KOPT-K1 (cell line): ENCODE results near the gene CCNL2.
A peak's percentile ranks its signal among the peaks of the same experiment; 100 is the strongest.
"Not testable (repeated sequence)": the region's sequence is repeated elsewhere in the genome, so short reads cannot be mapped to it uniquely, and the experiment has no call there.

Experiments
- H3K27ac ChIP-seq: fragments of 200-600 bp; sonication (generic); 2 replicates; pipeline ENCODE4 v1.5.1; 2016; ENCODE audit warnings: antibody characterized with exemption, mild to moderate bottlenecking, low read depth, low read length; ENCODE audit not compliant: poor library complexity, severe bottlenecking
- H3K36me3 ChIP-seq: fragments of 200-600 bp; sonication (generic); 2 replicates; pipeline ENCODE4 v1.5.1; 2017; ENCODE audit warnings: antibody characterized with exemption, mild to moderate bottlenecking, low read length, moderate library complexity; ENCODE audit not compliant: insufficient read depth
- H3K9me3 ChIP-seq: fragments of 200-600 bp; sonication (generic); 2 replicates; pipeline ENCODE4 v1.5.1; 2017; ENCODE audit warnings: antibody characterized with exemption, low read length, mild to moderate bottlenecking; ENCODE audit not compliant: insufficient read depth, poor library complexity, severe bottlenecking

The CCNL2 gene

DNA sequence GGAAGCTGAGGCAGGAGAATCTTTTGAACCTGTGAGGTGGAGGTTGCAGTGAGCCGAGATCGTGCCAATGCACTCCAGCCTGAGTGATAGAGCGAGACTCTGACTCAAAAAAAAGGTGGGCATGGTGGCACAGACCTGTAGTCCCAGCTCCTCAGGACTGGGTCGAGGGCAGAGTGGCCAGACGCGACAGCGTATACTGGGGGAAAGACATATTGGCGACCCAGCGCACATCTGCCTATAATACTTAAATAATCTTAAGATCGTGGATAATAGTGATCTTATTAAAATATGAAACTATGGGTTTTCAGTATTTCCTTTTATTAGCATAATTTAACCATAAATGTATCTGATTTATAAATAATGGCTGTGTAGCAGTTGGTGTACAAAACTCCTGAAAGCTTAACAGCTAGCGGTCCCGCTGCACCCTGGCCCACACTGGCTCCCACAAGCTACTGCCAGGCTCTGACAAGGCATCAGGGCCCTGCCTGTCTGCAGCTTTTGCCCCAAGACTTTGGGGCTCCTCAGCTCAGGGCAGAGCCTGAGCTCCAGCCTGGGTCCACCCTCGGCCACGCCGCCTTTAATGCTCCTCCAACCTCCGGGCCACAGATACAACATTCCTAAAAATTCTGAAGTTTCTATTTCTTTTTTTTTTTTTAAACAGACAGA, 21.5 kb downstream of the CCNL2 start:
- H3K9me3 ChIP-seq: no peaks in the 10 kb centered on the region
- no peak overlapping the region for H3K27ac ChIP-seq
- peaks cover 28% of the 10 kb centered on the region; the same call in 1 of the 2 replicates for H3K36me3 ChIP-seq

GRCh38 chr1:1376551-1377226, 22.4 kb downstream of the CCNL2 start:
- Histone ChIP-seq H3K9me3 (no peaks in the 10 kb centered on the region), H3K27ac (peak overlapping the region; percentile 83), H3K36me3 (peaks cover 30% of the 10 kb centered on the region; the same call in 1 of the 2 replicates)

- peak within 1 kb of the TSS; percentile 83 for H3K27ac ChIP-seq
- H3K9me3 ChIP-seq: no peaks in the 10 kb centered on the region
- H3K36me3 ChIP-seq: peaks cover 14% of the 10 kb centered on the region; the same call in 1 of the 2 replicates
Measured at GRCh38 chr1:1374929-1375662, 24.0 kb downstream of the CCNL2 start, which contains the start of gene AURKAIP1. Gene AURKAIP1 (minus strand): TSS chr1:1375207. CDS start chr1:1374756, 451 bp downstream.

DNA sequence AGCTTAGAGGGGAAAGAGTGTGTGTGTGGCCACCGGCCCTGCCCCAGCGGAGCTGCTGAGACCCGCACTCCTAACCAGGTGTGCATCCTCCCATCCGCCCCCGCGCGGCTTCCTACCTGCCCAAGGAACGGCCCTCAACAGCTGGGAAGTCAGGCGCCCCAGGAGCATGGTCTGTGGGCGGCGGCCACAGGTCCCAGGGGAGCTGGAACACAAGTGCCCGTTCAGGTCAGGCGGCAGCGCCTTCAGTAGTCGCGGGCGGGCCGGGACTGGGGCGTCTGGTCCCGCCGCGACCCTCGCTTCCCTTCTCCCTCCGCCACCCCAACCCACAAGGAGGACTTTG, 24.6 kb downstream of the CCNL2 start:
- Histone ChIP-seq H3K27ac (peak overlapping the region; percentile 83), H3K9me3 (no peaks in the 10 kb centered on the region), H3K36me3 (peaks cover 14% of the 10 kb centered on the region; the same call in 1 of the 2 replicates)

- Histone ChIP-seq H3K36me3 (peaks cover 14% of the 10 kb centered on the region; the same call in 1 of the 2 replicates), H3K27ac (peak overlapping the region; percentile 83), H3K9me3 (no peaks in the 10 kb centered on the region)
Measured at GRCh38 chr1:1373815-1374588, 25.1 kb downstream of the CCNL2 start.

GRCh38 chr1:1373051-1373814, 25.9 kb downstream of the CCNL2 start:
- peaks cover 14% of the 10 kb centered on the region; the same call in 1 of the 2 replicates for H3K36me3 ChIP-seq
- H3K27ac ChIP-seq: no peak overlapping the region
- H3K9me3 ChIP-seq: no peaks in the 10 kb centered on the region

DNA sequence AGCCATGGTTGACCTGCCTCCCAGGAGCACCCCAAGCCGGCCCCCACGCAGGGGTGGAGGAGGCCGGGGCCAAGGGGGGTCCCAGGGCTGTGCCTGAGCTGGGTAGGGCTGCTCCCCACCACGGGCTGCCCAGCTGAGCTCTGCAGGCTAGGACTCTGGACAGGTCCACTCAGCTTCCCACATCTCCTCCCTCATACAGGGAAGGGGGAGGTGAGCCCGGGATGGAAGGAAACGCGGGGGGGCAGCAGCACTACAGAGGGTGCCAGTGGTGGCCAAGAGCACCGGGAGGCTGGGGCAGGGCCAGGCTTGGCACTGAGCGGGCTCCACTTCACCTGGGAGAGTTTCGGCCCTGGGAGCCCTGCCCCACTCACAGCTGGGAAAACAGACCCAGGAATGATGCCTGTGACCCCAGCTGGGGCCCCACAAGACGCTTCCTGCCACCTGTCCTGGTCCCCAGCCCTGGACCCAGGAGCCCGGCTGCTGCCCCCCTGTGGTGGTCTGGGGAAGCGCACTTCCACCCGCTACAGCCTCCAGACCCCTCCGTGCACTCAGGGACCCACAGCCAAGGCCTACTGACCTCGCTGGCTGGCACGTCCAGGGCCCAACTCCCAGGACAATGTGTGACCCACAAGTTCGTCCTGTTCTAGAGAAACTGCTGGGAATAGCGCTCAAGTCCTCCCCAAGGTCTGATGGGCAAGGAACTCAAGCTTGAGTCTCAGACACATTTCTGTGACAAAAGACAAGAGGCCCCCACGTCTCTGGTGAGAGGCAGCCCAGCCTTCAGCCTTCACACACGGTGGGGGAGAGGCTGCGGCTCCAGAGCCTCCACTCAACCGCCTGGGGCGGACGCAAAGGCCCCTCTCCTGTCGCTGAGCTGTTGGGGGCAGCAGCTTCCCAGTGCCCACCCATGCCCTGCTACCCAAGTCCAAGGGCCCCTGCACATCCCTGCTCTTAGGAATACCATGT, 27.1 kb downstream of the CCNL2 start:
- Histone ChIP-seq H3K9me3 (peaks cover 4% of the 10 kb centered on the region), H3K36me3 (peaks cover 14% of the 10 kb centered on the region; the same call in 1 of the 2 replicates), H3K27ac (peak overlapping the region; percentile 12)

- Histone ChIP-seq H3K9me3 (peaks cover 11% of the 10 kb centered on the region), H3K27ac (peak overlapping the region; percentile 12), H3K36me3 (peaks cover 14% of the 10 kb centered on the region; the same call in 1 of the 2 replicates)
Measured at GRCh38 chr1:1371364-1371745, 27.8 kb downstream of the CCNL2 start.

DNA sequence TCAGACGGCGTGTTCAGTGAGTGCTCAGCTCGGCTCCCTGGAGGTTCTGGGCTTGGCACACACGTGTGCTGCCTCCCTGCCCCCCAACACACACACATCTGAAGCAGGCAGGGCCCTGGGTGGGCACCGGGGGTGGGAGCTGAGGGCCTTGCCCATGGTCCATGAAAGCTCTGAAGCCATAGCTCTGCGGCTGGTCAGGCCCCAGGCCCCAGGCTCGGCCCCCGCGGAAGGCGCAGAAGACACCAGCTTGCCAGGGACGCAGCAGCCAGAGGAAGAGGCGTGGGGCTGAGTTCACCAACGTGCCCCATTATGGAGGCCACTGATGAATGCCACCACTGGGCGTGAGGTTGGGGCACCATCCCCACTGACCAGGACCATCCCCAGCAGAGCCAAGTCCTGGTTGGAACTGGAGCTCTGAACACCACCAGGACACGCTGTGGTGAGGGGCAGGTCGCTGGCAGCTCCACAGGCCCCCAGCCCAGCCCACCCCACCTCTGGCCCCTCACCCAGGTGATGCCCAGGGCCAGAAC, 28.3 kb downstream of the CCNL2 start:
- Histone ChIP-seq H3K36me3 (peaks cover 14% of the 10 kb centered on the region; the same call in 1 of the 2 replicates), H3K27ac (no peak overlapping the region), H3K9me3 (peaks cover 16% of the 10 kb centered on the region)

DNA sequence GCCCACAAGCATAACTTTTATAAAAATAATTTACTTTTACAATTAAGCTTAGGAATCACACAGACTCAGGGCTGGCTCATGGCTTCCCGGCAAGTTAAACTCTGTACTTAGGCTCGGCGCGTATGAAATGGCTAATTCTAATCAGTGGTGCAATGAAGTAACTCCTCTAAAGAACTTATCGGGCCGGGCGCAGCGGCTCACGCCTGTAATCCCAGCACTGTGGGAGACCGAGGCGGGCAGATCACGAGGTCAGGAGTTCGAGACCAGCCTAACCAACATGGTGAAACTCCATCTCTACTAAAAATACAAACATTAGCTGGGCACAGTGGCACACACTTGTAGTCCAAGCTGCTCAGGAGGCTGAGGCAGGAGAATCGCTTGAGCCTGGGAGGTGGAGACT, 29.0 kb downstream of the CCNL2 start:
- not testable (repeated sequence) for H3K27ac ChIP-seq
- Histone ChIP-seq H3K9me3 (peaks cover 17% of the 10 kb centered on the region), H3K36me3 (peaks cover 14% of the 10 kb centered on the region; the same call in 1 of the 2 replicates)

- Histone ChIP-seq H3K27ac (no peak overlapping the region), H3K9me3 (peaks cover 17% of the 10 kb centered on the region), H3K36me3 (peaks cover under 1% of the 10 kb centered on the region; the same call in 1 of the 2 replicates)
Measured at GRCh38 chr1:1367315-1367714, 31.8 kb downstream of the CCNL2 start.

GRCh38 chr1:1366699-1367066, 32.5 kb downstream of the CCNL2 start:
- peaks cover 17% of the 10 kb centered on the region for H3K9me3 ChIP-seq
- H3K36me3 ChIP-seq: no peaks in the 10 kb centered on the region
- H3K27ac ChIP-seq: no peak overlapping the region
